Fibroblast of villous mesenchyme (primary cell): ENCODE data around the gene LY6G6F. TPM values are rescaled to one million over a fixed set of nuclear protein-coding genes. Genes with fewer than 3 reads are reported as not detected.
A peak's percentile ranks its signal among the peaks of the same experiment; 100 is the strongest.

Source experiments
- DNase-seq: peaks from one replicate; pipeline ENCODE4 v3.0.0-alpha.2; 2010; ENCODE audit warnings: low read depth
- H3K4me3 ChIP-seq: 2 replicates; pipeline ENCODE4 v1.5.1; 2011; ENCODE audit warnings: low read depth, mild to moderate bottlenecking, low read length
- total RNA-seq: library from RNA; depleted of rRNA; stranded (reverse); fragments of >200 nt; gene quantifications from 2 replicates; pipeline ENCODE4 v1.2.3, GENCODE V29; 2012
- TF ChIP-seq, protein P1 (sequence below): IDR thresholded peaks from 2 replicates; pipeline ENCODE4 v1.5.1; 2012; ENCODE audit warnings: low read depth, mild to moderate bottlenecking, low read length; ENCODE audit not compliant: insufficient read depth

Gene LY6G6F
- total RNA-seq, 1 donor: not detected

- DNase-seq: peak; percentile 62
- H3K4me3 ChIP-seq: peak overlapping the region; percentile 99
- TF ChIP-seq, protein P1, sequence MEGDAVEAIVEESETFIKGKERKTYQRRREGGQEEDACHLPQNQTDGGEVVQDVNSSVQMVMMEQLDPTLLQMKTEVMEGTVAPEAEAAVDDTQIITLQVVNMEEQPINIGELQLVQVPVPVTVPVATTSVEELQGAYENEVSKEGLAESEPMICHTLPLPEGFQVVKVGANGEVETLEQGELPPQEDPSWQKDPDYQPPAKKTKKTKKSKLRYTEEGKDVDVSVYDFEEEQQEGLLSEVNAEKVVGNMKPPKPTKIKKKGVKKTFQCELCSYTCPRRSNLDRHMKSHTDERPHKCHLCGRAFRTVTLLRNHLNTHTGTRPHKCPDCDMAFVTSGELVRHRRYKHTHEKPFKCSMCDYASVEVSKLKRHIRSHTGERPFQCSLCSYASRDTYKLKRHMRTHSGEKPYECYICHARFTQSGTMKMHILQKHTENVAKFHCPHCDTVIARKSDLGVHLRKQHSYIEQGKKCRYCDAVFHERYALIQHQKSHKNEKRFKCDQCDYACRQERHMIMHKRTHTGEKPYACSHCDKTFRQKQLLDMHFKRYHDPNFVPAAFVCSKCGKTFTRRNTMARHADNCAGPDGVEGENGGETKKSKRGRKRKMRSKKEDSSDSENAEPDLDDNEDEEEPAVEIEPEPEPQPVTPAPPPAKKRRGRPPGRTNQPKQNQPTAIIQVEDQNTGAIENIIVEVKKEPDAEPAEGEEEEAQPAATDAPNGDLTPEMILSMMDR: no peak
Observed at GRCh38 chr6:31734821-31735406, 28.2 kb downstream of the LY6G6F start.

DNA sequence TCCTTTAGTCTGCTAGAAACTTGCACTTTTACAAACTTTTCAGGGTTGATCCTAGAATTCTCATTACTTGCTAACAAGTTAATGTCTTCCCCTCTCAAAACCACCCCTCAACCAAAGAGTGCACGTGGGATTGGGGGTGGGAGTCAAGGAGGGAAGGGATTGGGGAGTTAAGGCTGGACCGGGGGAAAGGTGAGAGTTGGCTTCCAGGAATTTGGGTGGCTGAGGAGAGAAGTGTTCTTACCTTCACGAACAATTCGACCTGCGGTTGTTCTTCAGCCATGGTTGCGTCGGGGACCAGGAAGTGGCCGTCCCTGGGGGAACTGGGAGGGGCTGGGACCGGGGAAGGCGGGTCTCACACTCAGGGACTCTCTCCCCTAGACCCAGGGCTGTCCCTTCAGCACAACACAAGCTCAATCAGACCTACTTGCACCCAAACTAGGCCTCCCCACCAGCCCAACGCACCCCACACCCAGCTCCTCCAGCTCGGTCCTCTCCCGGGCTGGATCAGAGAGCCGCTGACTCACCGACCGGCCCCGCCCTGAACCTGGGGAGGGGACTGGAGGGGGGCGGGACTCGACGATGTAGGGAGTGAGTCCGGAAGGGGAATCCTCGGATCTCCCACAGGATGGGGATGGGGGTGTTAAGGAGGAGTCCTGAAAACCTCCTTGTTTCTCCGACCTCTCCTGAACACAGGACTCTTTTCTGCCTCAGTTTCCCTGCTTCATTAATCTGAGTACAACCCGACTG, 29.5 kb downstream of the LY6G6F start, which contains the start of gene CLIC1:
Gene CLIC1, minus strand, starts transcription at position 510 of the 747 bp plus-strand sequence. Its CDS starts 230 bp downstream, at position 280.
- TF ChIP-seq, protein P1: no peak
- peak within 1 kb of the TSS; percentile 99 for H3K4me3 ChIP-seq
- DNase-seq: peak; percentile 80

- no peak for DNase-seq
- TF ChIP-seq, protein P1: no peak
- H3K4me3 ChIP-seq: peak overlapping the region; percentile 99
Observed at GRCh38 chr6:31736768-31737314, 30.2 kb downstream of the LY6G6F start.

GRCh38 chr6:31737315-31737990, 30.8 kb downstream of the LY6G6F start:
- DNase-seq: no peak
- peak overlapping the region; percentile 5 for H3K4me3 ChIP-seq
- TF ChIP-seq, protein P1: no peak

GRCh38 chr6:31737991-31738979, 31.6 kb downstream of the LY6G6F start:
- peak; percentile 84 for DNase-seq
- peak overlapping the region; percentile 5 for H3K4me3 ChIP-seq
- TF ChIP-seq, protein P1: peak; percentile 33
